IMR-90 (cell line): ENCODE measurements around the gene PNPLA2. TPM values are rescaled to one million over a fixed set of nuclear protein-coding genes. Genes with fewer than 3 reads are reported as not detected.
A peak's percentile ranks its signal among the peaks of the same experiment; 100 is the strongest.

Source experiments
- ATAC-seq: fragments of 200-7000 bp; cut with Tn5 transposase; 2 replicates; pipeline ENCODE4 v1.9.1; 2020; ENCODE audit warnings: low read depth, mild to moderate bottlenecking, moderate library complexity
- BruUV-seq: library from RNA; stranded (reverse); fragments of 400-500 nt; replicated peaks from 2 replicates; lab custom pipeline; 2021; lab: Mats Ljungman, UMichigan
- CTCF ChIA-PET: fragments of 300-600 bp; formaldehyde crosslinking; extraction: SDS; loops from one replicate; lab custom pipeline; 2021; ENCODE audit warnings: antibody characterized with exemption; lab: Yijun Ruan, JAX
- POLR2A ChIA-PET: fragments of 300-600 bp; sonication (Branson Sonifier 250); formaldehyde crosslinking; loops from one replicate; lab custom pipeline; 2022; ENCODE audit warnings: antibody characterized with exemption; ENCODE audit not compliant: unreplicated experiment; lab: Charles Lee
- DNase-seq: peaks from one replicate; pipeline ENCODE4 v3.0.0; 2013
- H2AFZ ChIP-seq: replicated peaks from 2 replicates; pipeline ENCODE3; 2013; ENCODE audit warnings: low read length, mild to moderate bottlenecking; ENCODE audit not compliant: poor library complexity
- H2AK5ac ChIP-seq: 2 replicates; pipeline ENCODE4 v1.6.1; 2013; ENCODE audit warnings: low read depth, low read length, inconsistent platforms
- H2AK9ac ChIP-seq: replicated peaks from 2 replicates; pipeline ENCODE3; 2013; ENCODE audit warnings: mild to moderate bottlenecking, low read depth, low read length, moderate library complexity; ENCODE audit not compliant: poor library complexity
- H2BK120ac ChIP-seq: 2 replicates; pipeline ENCODE4 v1.6.1; 2013; ENCODE audit warnings: low read depth, low read length, inconsistent platforms
- H2BK15ac ChIP-seq: 3 replicates; pipeline ENCODE4 v1.6.1; 2013; ENCODE audit warnings: low read depth, low read length, inconsistent platforms
- H2BK20ac ChIP-seq: 2 replicates; pipeline ENCODE4 v1.6.1; 2013; ENCODE audit warnings: low read depth, mild to moderate bottlenecking, inconsistent platforms, low read length, moderate library complexity
- H2BK5ac ChIP-seq: 2 replicates; pipeline ENCODE4 v1.6.1; 2013; ENCODE audit warnings: mild to moderate bottlenecking, low read depth, low read length, inconsistent platforms; ENCODE audit not compliant: poor library complexity, severe bottlenecking
- H3K14ac ChIP-seq: replicated peaks from 2 replicates; pipeline ENCODE4 v1.6.1; 2013; ENCODE audit warnings: low read depth, low read length, inconsistent platforms
- H3K18ac ChIP-seq: 2 replicates; pipeline ENCODE4 v1.6.1; 2013; ENCODE audit warnings: low read depth, low read length, control low read depth
- H3K23ac ChIP-seq: 2 replicates; pipeline ENCODE4 v1.6.1; 2013; ENCODE audit warnings: low read depth, low read length, inconsistent platforms
- H3K27ac ChIP-seq: 2 replicates; pipeline ENCODE4 v1.5.1; 2013; ENCODE audit warnings: mild to moderate bottlenecking, control low read depth, low read length; ENCODE audit not compliant: insufficient read depth
- H3K27me3 ChIP-seq: 2 replicates; pipeline ENCODE4 v1.6.1; 2013; ENCODE audit warnings: low read length; ENCODE audit not compliant: control insufficient read depth, insufficient read depth
- H3K36me3 ChIP-seq: 2 replicates; pipeline ENCODE4 v1.6.1; 2013; ENCODE audit warnings: low read length, mixed read lengths; ENCODE audit not compliant: control insufficient read depth, insufficient read depth
- H3K4ac ChIP-seq: 2 replicates; pipeline ENCODE4 v1.6.1; 2013; ENCODE audit warnings: low read depth, low read length, inconsistent platforms
- H3K4me1 ChIP-seq: 2 replicates; pipeline ENCODE4 v1.6.1; 2013; ENCODE audit warnings: low read length, mixed read lengths; ENCODE audit not compliant: control insufficient read depth, insufficient read depth
- H3K4me2 ChIP-seq: 2 replicates; pipeline ENCODE4 v1.6.1; 2013; ENCODE audit warnings: low read depth, mild to moderate bottlenecking, control low read depth, low read length, moderate library complexity
- H3K4me3 ChIP-seq: 2 replicates; pipeline ENCODE4 v1.5.1; 2013; ENCODE audit warnings: low read depth, mild to moderate bottlenecking, control low read depth, low read length, moderate library complexity; ENCODE audit not compliant: insufficient read depth
- H3K56ac ChIP-seq: 2 replicates; pipeline ENCODE4 v1.6.1; 2013; ENCODE audit warnings: low read length, inconsistent platforms; ENCODE audit not compliant: insufficient read depth; ENCODE audit errors: extremely low read depth
- H3K79me1 ChIP-seq, 2 experiments: 2 replicates each; pipeline ENCODE4 v1.6.1; 2013; ENCODE audit warnings: low read length in 2 of 2, inconsistent platforms in 1 of 2, low read depth in 1 of 2
- H3K9ac ChIP-seq: 2 replicates; pipeline ENCODE4 v1.6.1; 2013; ENCODE audit warnings: low read depth, low read length, control low read depth
- H3K9me1 ChIP-seq: 2 replicates; pipeline ENCODE4 v1.6.1; 2013; ENCODE audit warnings: low read length, inconsistent platforms; ENCODE audit not compliant: insufficient read depth
- H3K9me3 ChIP-seq: 2 replicates; pipeline ENCODE4 v1.6.1; 2013; ENCODE audit warnings: low read length; ENCODE audit not compliant: control insufficient read depth, insufficient read depth
- H4K20me1 ChIP-seq: 2 replicates; pipeline ENCODE4 v1.6.1; 2013; ENCODE audit warnings: low read length, inconsistent platforms; ENCODE audit not compliant: insufficient read depth
- H4K5ac ChIP-seq: 2 replicates; pipeline ENCODE4 v1.6.1; 2013; ENCODE audit warnings: mild to moderate bottlenecking, low read depth, low read length, control low read depth
- H4K8ac ChIP-seq, 2 experiments: 2 replicates each; pipeline ENCODE4 v1.6.1; 2013; ENCODE audit warnings: low read depth in 2 of 2, low read length in 2 of 2, control low read depth in 1 of 2, inconsistent platforms in 1 of 2
- H4K91ac ChIP-seq: 2 replicates; pipeline ENCODE4 v1.6.1; 2013; ENCODE audit warnings: low read depth, low read length, inconsistent platforms; ENCODE audit not compliant: insufficient read depth
- BHLHE40 ChIP-seq: fragments of 150-350 bp; IDR thresholded peaks from 2 replicates; pipeline ENCODE4 v1.6.1; 2016; ENCODE audit warnings: mild to moderate bottlenecking, low read depth, low read length
- CEBPB ChIP-seq: IDR thresholded peaks from 2 replicates; pipeline ENCODE4 v1.6.1; 2012; ENCODE audit warnings: low read depth, low read length, improper control_type of control experiment
- CHD1 ChIP-seq: IDR thresholded peaks from 2 replicates; pipeline ENCODE4 v1.6.1; 2012; ENCODE audit warnings: low read depth, low read length, improper control_type of control experiment
- FOS ChIP-seq: fragments of 150-350 bp; IDR thresholded peaks from 2 replicates; pipeline ENCODE4 v1.6.1; 2016; ENCODE audit warnings: low read depth, low read length
- MAFK ChIP-seq: IDR thresholded peaks from 2 replicates; pipeline ENCODE4 v1.6.1; 2012; ENCODE audit warnings: low read depth, low read length, improper control_type of control experiment
- MAZ ChIP-seq: IDR thresholded peaks from 2 replicates; pipeline ENCODE4 v1.6.1; 2012; ENCODE audit warnings: low read depth, mild to moderate bottlenecking, low read length, improper control_type of control experiment, moderate library complexity, borderline replicate concordance
- MXI1 ChIP-seq: IDR thresholded peaks from 2 replicates; pipeline ENCODE4 v1.6.1; 2012; ENCODE audit warnings: low read depth, mild to moderate bottlenecking, low read length, moderate library complexity, borderline replicate concordance
- NFE2L2 ChIP-seq: fragments of 150-350 bp; IDR thresholded peaks from 2 replicates; pipeline ENCODE4 v1.6.1; 2016; ENCODE audit warnings: low read depth, mild to moderate bottlenecking, low read length
- POLR2A ChIP-seq: IDR thresholded peaks from 2 replicates; pipeline ENCODE4 v1.6.1; 2012; ENCODE audit warnings: mild to moderate bottlenecking, low read depth, low read length
- RAD21 ChIP-seq: IDR thresholded peaks from 2 replicates; pipeline ENCODE4 v1.6.1; 2012; ENCODE audit warnings: low read length, improper control_type of control experiment
- RFX5 ChIP-seq: IDR thresholded peaks from 2 replicates; pipeline ENCODE4 v1.8.0; 2012; ENCODE audit warnings: low read depth, mild to moderate bottlenecking, low read length, moderate library complexity
- SMC3 ChIP-seq: fragments of 150-350 bp; IDR thresholded peaks from 2 replicates; pipeline ENCODE4 v1.6.1; 2016; ENCODE audit warnings: low read depth, mild to moderate bottlenecking, antibody characterized with exemption, low read length, moderate library complexity
- USF2 ChIP-seq: fragments of 150-350 bp; IDR thresholded peaks from 2 replicates; pipeline ENCODE4 v1.6.1; 2017; ENCODE audit warnings: mild to moderate bottlenecking, antibody characterized with exemption, low read length, low read depth
- WGBS, 2 experiments: methylation state at CpG; one replicate each; pipeline versions ENCODE4 v1.1.5 to v1.1.7; 2013; ENCODE audit warnings: missing lambda C conversion rate in 2 of 2; ENCODE audit not compliant: insufficient read length in 1 of 2; ENCODE audit errors: extremely low coverage in 2 of 2; 5-methylcytosine and 5-hydroxymethylcytosine counted together
- dilution Hi-C: fragments of 300-500 bp; cut with HindIII; formaldehyde crosslinking; loops from one replicate; pipeline ENCODE4 v1.14.3; 2018; ENCODE audit warnings: low sequenced_read_pairs; ENCODE audit not compliant: unreplicated experiment
- in situ Hi-C: fragments of 300-500 bp; cut with MboI; formaldehyde crosslinking; loops from 3 replicates; pipeline ENCODE4 v1.14.3; 2019; ENCODE audit warnings: low sequenced_read_pairs, inconsistent platforms, mixed read lengths
- intact Hi-C: fragments of 100-400 bp; cut with micrococcal nuclease; formaldehyde crosslinking; loops from 2 replicates; pipeline ENCODE4 v1.10.0; 2022
- polyA plus RNA-seq, 3 experiments: library from polyadenylated mRNA; depleted of rRNA; stranded (reverse); fragments of >200 nt; gene quantifications; 2 replicates each; pipeline ENCODE4 v1.2.3, GENCODE V29; 2012; ENCODE audit warnings: low replicate concordance in 1 of 3
- total RNA-seq: library from RNA; depleted of rRNA; stranded (reverse); fragments of >200 nt; gene quantifications from 2 replicates; pipeline ENCODE4 v1.2.3, GENCODE V29; 2012

The PNPLA2 gene
- total and polyA plus RNA-seq, 2 of the 4 experiments (the other 2 are of a cell fraction), result 7.0 to 94.3 TPM

GRCh38 chr11:858053-858761 is 39.5 kb downstream of the PNPLA2 start:
- Histone ChIP-seq H2AK5ac (no peak overlapping the region), H2BK20ac (no peak overlapping the region), H3K14ac (no peak overlapping the region), H2BK5ac (no peak overlapping the region), H3K9ac (no peak overlapping the region), H3K4me3 (no peak overlapping the region), H3K4me2 (no peak overlapping the region), H4K20me1 (peaks cover 79% of the 10 kb centered on the region), H3K4me1 (peaks cover 12% of the 10 kb centered on the region), H3K18ac (no peak overlapping the region), H3K9me1 (peaks cover 3% of the 10 kb centered on the region; the same call in 1 of the 2 replicates), H2AK9ac (no peak overlapping the region), H3K9me3 (no peaks in the 10 kb centered on the region), H3K4ac (no peak overlapping the region), H4K91ac (no peak overlapping the region), H2AFZ (peak overlapping the region; percentile 32), H4K5ac (no peak overlapping the region), H3K36me3 (peaks cover 25% of the 10 kb centered on the region), H3K56ac (no peak overlapping the region), H3K79me1 (peaks cover 24 to 84% of the 10 kb centered on the region in 2 experiments), H3K27ac (no peak overlapping the region), H2BK15ac (no peak overlapping the region), H3K23ac (no peak overlapping the region), H2BK120ac (no peak overlapping the region), H3K27me3 (no peaks in the 10 kb centered on the region), H4K8ac (no peak overlapping the region)
- TF ChIP-seq USF2 (no peak), BHLHE40 (no peak), SMC3 (no peak), MAFK (no peak), POLR2A (no peak), RFX5 (no peak), CHD1 (no peak), CEBPB (no peak), NFE2L2 (no peak), MXI1 (no peak), FOS (no peak), MAZ (no peak), RAD21 (no peak)
- no TSS peak for BruUV-seq
- POLR2A ChIA-PET, result no interaction called here
- CTCF ChIA-PET, result no interaction called here
- dilution Hi-C loops, result no loop called here
- in situ Hi-C loops, result no loop called here
- 77% methylated on average over 10 of the region's 27 CpGs; no CpG with 5 or more reads in 1 of the 2 experiments for WGBS, 2 experiments
- intact Hi-C loops, result no loop called here
- ATAC-seq (no peak), DNase-seq (no peak)
